Panc1 (cell line): Measurements from ENCODE around the gene LIN28B.

ENCODE experiments used
- POLR2AphosphoS5 ChIP-seq: IDR thresholded peaks from 2 replicates; pipeline ENCODE4 v1.6.1; 2012; ENCODE audit warnings: mild to moderate bottlenecking, low read depth, low read length, moderate library complexity
- REST ChIP-seq, 2 experiments: IDR thresholded peaks; 2 replicates each; pipeline ENCODE4 v1.6.1; 2011 to 2012; ENCODE audit warnings: low read depth in 2 of 2, control low read depth in 1 of 2, low read length in 1 of 2, mild to moderate bottlenecking in 1 of 2, moderate library complexity in 1 of 2; ENCODE audit not compliant: insufficient read depth in 1 of 2
- TCF7L2 ChIP-seq: IDR thresholded peaks from 2 replicates; pipeline ENCODE4 v1.6.1; 2011; ENCODE audit warnings: mild to moderate bottlenecking, low read depth, low read length, inconsistent platforms
- TF ChIP-seq, protein P1 (sequence below): fragments of 450-650 bp; IDR thresholded peaks from 2 replicates; pipeline ENCODE4 v1.5.1; 2017; ENCODE audit warnings: mild to moderate bottlenecking

DNA sequence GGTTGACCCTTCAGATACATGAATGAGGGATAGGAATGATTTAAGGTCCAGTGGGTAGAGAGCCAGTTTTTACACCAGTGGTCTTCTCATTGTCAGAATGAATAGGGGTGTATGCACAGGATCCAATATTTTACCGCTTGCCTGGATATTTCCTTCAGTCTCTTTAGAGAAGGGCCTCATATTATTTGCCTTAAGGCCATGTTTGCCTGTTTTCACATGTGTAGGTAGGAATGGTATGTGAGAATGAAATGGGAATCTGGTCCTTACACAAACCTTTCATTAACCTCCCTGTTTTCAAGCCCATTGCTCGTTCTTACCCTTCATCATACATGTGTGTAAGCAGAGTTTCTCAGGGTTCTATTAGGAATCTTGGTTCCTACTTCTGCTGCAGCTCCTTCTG is 62.4 kb downstream of the LIN28B start:
- TF ChIP-seq, protein P1, sequence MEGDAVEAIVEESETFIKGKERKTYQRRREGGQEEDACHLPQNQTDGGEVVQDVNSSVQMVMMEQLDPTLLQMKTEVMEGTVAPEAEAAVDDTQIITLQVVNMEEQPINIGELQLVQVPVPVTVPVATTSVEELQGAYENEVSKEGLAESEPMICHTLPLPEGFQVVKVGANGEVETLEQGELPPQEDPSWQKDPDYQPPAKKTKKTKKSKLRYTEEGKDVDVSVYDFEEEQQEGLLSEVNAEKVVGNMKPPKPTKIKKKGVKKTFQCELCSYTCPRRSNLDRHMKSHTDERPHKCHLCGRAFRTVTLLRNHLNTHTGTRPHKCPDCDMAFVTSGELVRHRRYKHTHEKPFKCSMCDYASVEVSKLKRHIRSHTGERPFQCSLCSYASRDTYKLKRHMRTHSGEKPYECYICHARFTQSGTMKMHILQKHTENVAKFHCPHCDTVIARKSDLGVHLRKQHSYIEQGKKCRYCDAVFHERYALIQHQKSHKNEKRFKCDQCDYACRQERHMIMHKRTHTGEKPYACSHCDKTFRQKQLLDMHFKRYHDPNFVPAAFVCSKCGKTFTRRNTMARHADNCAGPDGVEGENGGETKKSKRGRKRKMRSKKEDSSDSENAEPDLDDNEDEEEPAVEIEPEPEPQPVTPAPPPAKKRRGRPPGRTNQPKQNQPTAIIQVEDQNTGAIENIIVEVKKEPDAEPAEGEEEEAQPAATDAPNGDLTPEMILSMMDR, result no peak
- TF ChIP-seq REST (IDR thresholded peaks at IDR 0.05; ENCODE audit: insufficient read depth in 1 of 2, low read depth in 2 of 2, low read length in 1 of 2) (no peak), POLR2AphosphoS5 (no peak), TCF7L2 (no peak)
